Non-pigmented ciliary epithelial cell (primary cell): ENCODE data around the gene FCHSD2.
"Not testable (repeated sequence)": the region's sequence is repeated elsewhere in the genome, so short reads cannot be mapped to it uniquely, and the experiment has no call there.

ENCODE experiments used
- DNase-seq: peaks from one replicate; pipeline ENCODE4 v3.0.0-alpha.2; 2010; ENCODE audit warnings: low read depth

The FCHSD2 gene

DNA sequence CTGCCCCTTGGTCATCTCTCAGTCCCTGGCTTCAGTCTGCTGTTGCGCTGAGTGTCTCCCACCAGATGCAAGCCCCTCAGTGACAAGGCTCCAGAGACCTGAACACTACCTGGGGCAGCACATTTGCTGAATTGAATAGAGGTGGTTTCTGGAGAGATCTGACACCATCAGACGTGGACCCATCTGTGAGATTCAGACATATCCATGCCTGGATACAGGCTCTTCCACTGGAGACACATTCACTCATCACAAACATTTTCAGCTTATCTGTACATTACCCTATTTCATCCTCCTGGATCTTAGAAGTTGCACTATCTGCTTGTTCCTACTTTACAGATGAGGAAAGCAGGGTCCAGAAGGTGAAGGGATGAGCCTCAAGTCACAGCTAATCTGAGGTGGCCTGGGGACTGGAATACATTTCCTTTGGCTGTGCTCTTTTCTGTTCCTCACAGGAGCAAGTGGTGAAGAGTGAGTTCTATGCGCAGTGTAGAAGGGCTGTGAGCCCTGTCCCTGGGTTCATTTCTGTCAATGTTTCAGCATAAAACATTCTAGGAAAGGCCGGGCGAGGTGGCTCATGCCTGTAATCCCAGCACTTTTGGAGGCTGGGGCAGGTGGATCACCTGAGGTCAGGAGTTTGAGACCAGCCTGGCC lies 308.9 kb downstream of the FCHSD2 start:
- DNase-seq, result no peak

DNA sequence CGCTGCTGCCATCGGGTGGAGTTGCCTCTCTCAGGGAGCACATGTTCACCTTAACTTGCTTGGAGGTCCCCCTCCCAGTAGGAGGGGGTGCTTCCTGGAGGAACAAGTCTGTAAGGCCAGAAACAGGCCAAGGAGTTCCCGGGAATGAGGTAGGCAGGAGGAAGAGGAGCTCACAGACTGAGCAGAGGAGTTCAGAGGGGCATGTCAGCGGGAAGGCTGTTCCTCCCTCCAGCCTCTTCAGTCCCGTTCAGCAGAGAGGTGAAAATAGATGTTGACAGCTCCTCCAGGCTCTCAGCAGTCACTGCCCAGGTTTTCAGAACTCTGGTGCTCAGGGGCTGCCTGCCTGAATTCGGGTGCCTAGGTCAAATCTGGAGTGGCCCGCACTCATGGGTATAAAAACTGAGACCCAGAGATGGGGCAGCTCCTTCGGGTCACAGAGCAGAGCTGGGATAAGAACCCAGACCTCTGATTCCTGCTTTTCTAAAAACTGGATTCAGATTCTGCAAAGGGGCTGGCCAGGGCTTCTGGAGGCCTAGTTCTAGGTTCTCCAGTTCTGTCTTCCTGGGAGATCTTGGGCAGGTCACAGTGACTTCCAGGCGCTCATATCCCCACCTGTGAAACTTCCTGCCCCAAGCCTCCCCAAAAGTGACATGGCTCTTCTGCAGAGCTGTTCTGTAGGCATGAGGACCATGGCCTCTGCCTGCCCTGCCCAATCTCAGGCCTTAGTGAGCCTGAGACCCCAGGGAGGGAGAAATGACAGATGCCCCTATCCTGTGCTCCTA lies 309.6 kb downstream of the FCHSD2 start:
- DNase-seq, result no peak

DNA sequence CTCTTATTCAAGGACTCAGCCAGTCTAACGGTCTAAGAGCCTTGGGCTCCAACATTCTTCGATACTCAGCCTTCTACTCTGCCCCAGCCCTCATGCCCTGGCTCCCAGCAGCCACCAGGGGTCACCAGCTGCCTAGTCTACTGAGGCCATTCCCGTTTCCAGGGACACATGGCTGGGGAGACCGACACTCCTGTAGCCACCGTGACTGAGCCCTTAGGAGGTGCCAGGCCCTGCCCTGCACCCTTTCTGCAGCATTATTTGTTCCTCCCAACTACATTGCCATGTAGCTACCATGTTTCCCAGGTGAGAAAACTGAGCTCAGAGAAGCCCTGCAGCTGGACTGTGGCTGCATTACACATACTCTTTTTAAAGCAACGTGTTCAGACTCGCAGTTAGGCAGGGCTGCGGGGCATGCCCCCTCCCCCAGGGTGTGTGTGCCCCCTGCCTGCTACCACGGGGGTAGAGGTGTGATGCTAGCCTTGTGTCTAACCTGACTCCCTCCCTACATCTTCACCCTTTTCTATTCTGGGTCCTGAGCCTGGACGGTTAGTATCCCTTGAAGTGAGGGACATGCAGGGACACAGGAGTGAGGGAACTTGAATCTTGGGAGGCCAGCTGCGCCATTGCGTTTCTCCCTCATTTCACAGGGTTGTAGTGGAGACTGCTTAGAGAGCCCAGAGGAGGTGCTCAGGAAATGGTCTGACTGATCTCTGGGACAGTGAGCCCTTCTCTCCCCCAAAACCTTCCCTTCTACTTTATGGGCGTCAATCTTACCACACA lies 310.4 kb downstream of the FCHSD2 start:
- no peak for DNase-seq

DNA sequence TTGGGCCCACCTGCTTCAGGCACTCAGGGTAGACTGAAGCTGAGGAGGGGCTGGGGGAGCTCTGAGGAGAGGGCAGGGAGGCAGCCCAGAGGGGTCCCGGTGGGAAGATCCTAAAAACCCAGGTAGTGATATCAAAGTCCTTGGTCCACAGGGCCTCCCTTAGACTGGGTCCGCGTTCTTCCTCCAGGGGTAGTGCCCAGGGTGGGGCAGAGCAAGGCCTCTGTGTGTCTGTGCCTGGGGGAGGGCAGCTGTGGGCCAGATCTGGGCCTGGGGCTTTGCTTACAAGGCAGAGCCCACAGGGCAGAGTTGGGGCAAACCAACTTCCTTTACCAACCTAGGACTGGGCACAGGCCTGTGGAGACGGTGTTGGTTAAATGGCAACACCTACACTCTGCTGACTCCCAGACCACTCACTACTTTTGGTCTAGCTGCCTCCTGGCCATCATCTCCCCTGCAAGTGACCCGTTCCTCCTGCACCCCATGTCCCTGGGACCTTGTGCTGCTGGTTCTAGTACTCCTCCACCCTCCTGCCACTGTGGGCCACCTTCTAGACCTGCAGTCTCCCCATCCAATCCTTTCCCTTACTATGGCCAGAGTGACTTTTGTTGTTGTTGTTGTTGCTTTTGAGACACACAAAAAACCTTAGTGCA lies 312.1 kb downstream of the FCHSD2 start:
- DNase-seq, result no peak

DNA sequence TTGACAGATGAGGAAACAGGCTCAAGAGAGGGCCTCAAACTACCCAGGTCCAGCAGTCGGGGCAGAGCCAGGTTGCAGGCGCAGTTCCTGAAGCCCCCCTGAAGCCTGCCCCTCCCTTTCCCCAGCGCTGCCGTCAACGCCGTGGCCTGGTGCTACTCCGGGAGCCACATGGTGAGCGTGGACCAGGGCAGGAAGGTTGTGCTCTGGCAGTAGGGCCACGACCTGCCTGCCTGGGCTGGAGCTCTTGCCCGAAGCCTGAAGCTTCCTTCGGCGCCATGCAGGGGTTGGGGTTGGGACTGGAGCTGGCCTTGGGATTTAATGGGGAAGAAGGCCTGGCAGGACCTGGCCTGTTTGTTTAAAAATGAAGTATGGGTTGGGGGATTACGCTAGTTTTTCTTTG lies 312.9 kb downstream of the FCHSD2 start:
- DNase-seq, result no peak

DNA sequence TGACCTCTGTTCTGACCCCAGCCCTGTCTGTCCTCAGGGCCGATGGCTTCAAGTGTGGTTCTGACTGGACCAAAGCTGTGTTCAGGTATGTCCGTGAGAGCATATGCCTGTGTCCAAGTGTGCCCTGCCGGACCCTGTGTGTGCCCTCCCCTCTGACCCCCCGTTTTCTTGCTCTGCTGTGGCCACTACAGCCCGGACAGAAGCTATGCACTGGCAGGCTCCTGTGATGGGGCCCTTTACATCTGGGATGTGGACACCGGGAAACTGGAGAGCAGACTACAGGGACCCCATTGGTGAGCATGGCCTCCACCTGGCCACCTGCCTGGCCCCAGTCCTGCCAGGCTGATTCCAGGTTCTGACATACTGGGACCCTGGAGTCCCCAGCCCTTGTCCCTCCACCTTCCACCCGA lies 313.4 kb downstream of the FCHSD2 start:
- no peak for DNase-seq

DNA sequence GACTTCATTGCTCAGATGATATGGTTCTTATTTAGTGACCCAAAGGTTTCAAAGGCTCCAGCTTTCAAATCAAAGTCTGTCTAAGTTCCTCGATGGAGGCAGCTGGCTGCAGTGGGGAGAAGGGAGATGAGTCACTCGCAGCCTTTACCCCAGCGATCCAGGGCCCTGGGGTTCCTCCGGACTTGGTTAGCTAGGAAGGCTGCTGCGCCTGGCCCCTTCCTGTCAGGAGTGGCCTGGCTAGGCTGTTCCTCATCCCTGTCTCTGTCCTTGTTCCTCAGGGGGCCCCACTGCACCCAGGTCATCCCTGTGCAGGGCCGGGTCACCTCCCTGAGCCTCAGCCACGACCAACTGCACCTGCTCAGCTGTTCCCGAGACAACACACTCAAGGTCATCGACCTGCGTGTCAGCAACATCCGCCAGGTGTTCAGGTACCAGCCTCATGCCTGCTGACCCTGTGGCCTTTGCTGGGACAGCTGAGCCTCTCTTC lies 314.0 kb downstream of the FCHSD2 start:
- DNase-seq, result no peak

DNA sequence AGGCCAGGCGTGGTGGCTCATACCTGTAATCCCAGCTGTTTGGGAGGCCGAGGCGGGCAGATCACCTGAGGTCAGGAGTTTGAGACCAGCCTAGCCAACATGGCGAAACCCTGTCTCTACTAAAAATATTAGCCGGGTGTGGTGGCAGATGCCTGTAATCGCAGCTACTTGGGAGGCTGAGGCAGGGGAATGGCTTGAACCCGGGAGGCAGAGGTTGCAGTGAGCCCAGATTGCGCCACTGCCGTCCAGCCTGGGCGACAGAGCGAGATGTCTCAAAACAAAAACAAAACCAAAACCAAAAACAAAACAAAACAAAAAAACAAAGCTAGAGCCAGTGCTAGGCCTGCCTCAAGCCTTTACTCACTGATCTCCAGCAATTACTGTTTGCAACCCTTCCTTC lies 314.5 kb downstream of the FCHSD2 start:
- DNase-seq, result not testable (repeated sequence)

DNA sequence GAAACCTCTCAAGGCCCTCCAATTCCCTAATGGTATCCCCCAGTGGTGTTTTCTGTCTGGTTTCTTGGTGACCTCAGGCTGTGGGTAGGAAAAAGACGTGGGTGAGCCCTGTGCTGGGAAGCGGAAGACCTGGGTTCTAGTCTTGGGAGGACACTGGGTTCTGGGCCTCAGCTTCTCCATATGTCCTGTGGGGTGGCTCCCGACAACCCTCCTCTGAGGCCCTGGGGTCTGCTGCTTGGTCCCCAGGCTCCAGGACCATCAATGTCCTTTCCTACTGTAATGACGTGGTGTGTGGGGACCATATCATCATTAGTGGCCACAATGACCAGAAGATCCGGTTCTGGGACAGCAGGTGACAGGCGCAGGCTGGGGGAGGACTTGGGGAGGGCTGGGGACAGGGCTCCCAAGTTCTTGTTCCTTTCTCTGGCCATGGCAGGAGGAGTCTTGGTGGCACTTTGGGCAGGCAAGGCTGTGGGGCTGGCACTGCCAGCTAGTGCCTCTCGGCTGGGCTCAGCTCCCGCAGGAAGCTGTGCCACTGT lies 315.1 kb downstream of the FCHSD2 start:
- DNase-seq, result no peak

DNA sequence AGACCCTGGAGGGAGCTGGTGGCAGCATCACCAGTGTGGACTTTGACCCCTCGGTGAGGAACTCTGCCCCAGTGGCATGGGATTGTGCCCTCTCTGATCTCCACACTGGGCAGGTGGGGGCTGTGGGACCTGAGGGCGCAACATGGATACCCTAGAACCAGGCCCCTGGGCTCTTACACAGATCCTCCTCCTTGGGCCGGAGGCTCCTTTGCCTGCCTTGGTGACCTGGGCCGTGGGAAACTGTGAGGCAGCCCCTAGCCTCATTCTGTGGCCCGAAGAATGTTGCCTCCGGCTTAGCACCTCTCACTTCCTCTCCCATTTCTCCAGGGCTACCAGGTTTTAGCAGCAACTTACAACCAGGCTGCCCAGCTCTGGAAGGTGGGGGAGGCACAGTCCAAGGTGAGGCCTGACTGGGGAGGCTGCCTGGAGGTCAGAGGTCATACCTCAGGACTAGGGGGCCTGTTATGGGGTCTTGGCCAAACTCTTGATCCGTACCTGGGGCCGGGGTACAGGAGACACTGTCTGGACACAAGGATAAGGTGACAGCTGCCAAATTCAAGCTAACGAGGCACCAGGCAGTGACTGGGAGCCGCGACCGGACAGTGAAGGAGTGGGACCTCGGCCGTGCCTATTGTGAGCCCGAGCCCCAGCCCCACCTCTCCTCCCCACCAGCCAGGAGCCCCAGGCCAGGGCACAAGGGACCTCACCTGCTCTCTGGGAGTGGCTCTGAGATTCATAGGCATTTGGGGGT lies 315.8 kb downstream of the FCHSD2 start:
- DNase-seq, result no peak

DNA sequence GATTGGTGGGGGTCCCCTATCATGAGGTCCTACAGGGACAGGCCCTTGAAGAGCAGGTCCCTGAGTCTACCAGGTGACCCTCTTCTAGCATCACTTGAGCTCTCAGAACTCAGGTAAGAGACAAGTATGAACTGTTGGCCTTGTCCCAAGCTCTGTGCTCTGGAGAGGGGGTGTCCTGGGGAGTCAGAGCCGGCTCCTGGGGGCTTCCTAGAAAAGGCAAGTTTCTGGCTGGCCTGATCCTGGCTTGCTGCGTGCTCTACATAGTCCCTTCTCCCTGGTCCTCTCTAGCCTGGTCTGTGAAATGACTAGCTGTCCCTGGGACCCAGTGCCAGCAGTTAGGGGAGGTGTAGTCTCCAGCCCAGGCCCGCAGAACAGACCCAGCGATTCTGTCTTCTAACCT lies 316.5 kb downstream of the FCHSD2 start:
- DNase-seq, result no peak

DNA sequence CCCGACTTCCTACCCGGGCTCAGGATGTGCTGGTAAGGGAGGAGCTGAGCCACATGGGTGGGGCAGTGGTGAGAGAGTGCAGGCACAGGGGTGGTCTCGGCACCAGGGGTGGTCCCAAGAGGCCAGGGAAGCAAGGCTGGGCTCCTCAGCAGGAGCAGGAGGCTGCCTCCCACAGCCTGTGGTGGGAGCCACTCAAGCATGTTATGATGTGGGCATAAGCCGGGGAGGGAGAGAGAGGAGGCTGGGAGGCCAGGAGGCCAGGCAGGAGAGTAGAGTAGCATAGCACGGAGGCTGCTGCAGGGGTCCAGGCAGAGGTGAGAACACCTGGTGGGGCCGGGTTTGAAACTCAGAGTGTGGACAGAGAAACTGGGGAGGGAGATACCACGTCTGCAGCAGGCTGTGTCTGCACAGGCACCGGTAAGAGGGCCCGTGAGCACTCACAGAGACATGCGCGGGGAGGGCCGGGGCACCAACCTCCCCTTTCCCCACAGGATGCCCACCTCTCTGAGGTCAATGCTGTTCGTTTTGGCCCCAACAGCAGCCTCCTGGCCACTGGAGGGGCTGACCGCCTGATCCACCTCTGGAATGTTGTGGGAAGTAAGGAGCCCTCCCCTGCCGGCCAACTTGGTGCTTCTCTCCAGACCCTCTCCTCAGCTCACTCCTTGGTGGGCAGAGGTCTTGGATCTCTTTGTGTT lies 317.2 kb downstream of the FCHSD2 start:
- DNase-seq, result no peak

DNA sequence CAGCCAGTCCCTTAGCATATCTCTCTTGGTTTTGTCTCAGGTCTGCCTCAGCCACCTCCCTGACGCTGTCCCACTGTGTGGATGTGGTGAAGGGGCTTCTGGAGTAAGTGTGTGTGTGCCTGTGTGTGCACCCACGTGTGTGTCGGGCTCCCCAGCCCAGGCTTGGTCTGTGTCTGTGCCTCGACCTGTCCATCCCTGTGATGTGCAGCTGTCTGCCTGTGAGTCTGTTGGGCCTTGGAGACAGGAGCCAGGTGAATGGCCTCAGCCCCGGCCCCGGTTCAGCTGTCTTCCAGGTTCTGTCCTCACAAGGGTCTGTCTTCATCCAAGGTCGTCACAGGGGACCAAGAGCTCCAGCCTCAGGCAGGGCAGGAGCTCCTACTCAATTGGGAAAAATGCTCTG lies 318.1 kb downstream of the FCHSD2 start:
- DNase-seq, result no peak

DNA sequence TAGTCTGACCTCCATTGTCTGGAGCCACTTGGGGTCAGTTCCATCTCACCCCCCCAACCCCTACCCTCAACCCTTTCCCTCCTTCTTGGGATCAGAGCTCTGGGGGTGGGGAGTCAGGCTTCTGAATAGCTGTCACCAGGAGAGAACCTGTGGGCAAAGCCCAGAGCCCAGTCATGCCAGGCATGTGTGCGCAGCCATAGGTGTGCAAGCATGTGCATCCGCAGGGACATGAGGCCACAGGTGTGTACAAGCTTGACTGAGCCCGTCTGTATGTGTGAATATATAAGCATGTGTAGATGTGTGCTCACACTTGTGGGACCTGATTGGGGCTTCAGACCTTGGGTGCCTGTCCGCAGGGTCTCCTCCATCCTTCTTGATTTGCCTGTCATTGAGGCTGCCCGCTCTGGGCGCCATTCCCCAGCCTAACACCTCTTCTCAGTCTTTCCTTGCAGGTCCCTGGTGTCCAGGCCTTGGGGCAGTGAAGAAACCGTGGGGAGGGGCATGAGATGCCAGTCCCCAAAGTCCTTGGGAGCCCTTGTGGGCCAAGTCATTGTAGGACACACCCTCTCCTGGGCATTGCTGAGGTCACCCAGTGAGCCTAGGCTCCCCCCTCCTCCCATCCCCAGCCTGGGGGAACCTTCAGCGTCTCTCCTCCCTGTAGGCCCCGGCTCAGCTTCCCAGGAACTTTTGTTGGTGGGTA lies 318.9 kb downstream of the FCHSD2 start:
- DNase-seq, result no peak

DNA sequence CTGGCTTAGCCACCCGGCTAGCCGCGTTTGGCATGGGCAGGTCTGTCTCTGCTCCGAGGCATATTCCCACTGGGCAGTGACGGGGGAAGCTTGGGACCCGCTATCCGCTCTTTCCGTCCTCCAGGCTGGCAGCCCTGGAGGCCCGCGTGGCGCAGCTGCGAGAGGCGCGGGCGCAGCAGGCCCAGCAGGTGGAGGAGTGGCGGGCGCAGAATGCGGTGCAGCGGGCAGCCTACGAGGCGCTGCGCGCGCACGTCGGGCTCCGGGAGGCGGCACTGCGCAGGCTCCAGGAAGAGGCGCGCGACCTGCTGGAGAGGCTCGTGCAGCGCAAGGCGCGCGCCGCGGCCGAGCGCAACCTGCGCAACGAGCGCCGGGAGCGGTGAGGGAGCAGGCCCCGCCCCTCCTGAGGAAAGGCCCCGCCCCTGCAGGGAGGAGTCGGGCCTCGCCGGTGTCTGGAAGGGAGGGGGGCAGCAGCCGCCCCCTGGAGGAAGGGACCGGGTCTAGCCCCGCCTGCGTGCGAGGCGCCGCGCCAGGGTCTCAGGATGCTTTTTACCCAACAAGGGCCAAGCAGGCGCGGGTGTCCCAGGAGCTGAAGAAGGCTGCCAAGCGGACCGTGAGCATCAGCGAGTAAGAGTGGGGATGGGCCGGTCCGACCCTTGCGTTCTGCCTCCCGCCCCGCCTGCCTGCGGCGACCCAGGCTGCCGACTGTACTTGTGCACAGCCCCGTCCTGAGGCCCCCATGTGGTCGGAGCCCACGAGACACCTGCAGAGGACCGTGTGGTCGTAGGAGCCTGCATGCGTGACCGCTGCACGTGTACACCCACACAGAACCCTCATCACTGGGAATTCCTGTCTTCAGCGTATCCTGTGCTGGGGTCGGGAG lies 320.0 kb downstream of the FCHSD2 start:
- no peak for DNase-seq

DNA sequence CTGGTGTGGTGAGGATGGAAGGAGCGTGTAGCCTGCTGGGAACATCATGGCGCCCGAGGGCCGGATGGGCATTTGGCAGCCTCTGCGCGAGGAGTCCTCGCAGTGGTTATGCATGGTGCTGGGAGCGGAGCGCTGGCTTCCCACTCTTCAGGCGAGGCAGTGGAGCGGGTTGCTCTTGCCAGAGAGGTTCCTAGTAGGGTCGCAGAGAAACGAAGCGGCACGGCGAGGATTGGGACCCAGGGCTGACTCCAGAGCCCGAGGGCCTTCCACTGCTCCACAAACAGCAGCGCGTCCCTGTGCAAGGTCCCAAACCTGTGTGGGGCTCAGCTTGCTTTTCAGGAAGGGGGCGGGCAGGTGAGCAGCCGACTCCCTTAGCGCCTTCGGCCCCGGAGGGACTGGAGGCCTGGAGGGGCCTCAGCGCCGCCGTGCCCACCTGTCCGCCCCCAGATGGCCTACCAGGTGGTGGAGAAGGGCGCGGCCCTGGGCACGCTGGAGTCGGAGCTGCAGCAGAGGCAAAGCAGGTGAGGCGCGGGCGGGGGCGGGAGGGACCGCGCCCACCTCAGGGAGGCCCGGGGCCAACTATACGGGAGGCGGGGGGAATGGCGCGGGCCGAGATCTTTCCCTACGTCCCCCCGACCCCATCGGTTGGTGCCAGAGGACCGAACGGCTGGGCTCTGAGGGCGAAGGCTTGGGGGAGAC lies 320.7 kb downstream of the FCHSD2 start:
- DNase-seq, result no peak

DNA sequence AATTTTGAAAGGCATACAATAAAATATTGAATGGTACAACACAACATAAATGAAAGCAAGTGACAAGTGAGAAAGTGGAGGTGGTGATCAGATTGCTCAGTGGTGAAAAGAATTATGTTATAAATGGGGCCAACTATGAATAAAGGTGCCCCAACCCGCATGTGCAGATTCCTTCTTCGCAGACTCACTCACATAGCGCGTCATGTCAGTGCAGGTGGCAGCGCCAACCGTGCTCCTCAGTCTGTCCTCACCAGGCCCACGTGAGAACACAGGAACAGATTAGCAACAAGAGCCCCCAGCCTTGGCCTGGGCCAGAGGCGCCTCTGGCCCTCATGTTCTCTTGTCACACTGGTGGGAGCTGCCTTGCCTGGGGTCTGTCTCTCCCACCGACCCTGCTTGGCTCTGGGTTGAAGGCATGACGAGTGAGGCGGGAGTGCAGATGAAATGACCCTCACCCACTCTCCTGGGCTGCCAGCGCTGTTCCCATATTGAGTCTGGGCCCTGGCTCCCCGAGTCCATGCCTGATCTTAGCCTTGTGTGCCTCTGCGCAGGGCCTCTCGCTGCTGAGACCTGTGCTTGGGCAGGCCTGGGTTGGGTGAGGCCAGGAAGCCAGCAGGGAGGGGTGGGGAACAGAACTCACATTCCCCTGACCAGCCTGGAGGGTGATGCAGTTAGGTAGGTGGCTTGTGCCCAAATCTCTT lies 321.5 kb downstream of the FCHSD2 start:
- DNase-seq, result no peak

DNA sequence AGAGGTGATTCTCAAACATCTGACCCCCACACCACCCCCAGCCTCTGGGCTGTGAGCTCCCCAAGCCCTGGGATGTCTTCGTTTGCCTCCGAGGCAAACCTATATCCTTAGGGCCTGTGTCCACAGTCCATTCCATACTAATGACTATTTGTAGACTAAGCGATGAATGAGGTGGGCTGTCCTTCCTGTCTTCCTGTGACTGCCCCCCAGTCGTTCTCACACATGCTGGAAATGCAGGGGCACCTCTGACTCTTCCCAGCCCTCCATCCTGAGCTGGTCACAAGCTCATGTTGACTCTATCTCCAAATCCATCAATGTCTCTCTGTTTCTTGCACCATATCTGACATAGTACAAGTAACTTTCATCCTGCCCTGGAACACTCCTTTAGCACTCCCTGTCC lies 323.1 kb downstream of the FCHSD2 start:
- DNase-seq, result no peak
